ENCODE data around the gene OSBPL3. TPM values are rescaled to one million over a fixed set of nuclear protein-coding genes. Genes with fewer than 3 reads are reported as not detected.

The OSBPL3 gene
- total RNA-seq, 1 experiment from 2014 or later, result 9.2 TPM

Other genes starting within 250 kb of the OSBPL3 start
- 4.5 TPM for gene GSDME, start 222.7 kb downstream of the OSBPL3 start, total RNA-seq (2021; ENCODE audit: unreplicated experiment)
- 245 TPM for gene CYCS, start 145.1 kb upstream of the OSBPL3 start, total RNA-seq (2021; ENCODE audit: unreplicated experiment)
- gene NPVF, start 248.3 kb upstream of the OSBPL3 start, total RNA-seq (2021; ENCODE audit: unreplicated experiment), result not detected

Data from Panc1 (cell line).